Small intestine (tissue), 7 donors: ENCODE data around the gene SUPT16H. TPM values are rescaled to one million over a fixed set of nuclear protein-coding genes. Genes with fewer than 3 reads are reported as not detected.
"Not testable (repeated sequence)": the region's sequence is repeated elsewhere in the genome, so short reads cannot be mapped to it uniquely, and the experiment has no call there.

Source experiments
- DNase-seq, 2 donors: peaks; one replicate each; pipeline versions ENCODE4 v3.0.0 to v3.0.0-alpha.2; 2013
- FAIRE-seq: peaks from 2 replicates; lab custom pipeline; 2012; peaks lifted over from hg19 to GRCh38; lab: Jason Lieb, UNC
- H3K27ac ChIP-seq, 3 donors: one replicate each; pipeline ENCODE4 v1.5.1; 2013; ENCODE audit warnings: low read length in 2 of 3, mild to moderate bottlenecking in 2 of 3, control low read depth in 1 of 3, inconsistent platforms in 1 of 3, low read depth in 1 of 3, moderate library complexity in 1 of 3
- H3K27me3 ChIP-seq, 3 donors: one replicate each; pipeline ENCODE4 v1.6.1; 2013; ENCODE audit warnings: low read length in 3 of 3, inconsistent platforms in 1 of 3; ENCODE audit not compliant: control insufficient read depth in 3 of 3, insufficient read depth in 3 of 3
- H3K36me3 ChIP-seq, 3 donors: one replicate each; pipeline ENCODE4 v1.6.1; 2013; ENCODE audit warnings: low read length in 3 of 3, inconsistent platforms in 1 of 3, low read depth in 1 of 3, mild to moderate bottlenecking in 1 of 3, moderate library complexity in 1 of 3; ENCODE audit not compliant: control insufficient read depth in 3 of 3, insufficient read depth in 2 of 3
- H3K4me1 ChIP-seq, 3 donors: one replicate each; pipeline ENCODE4 v1.6.1; 2013; ENCODE audit warnings: low read length in 2 of 3, inconsistent platforms in 1 of 3, low read depth in 1 of 3, mild to moderate bottlenecking in 1 of 3, moderate library complexity in 1 of 3; ENCODE audit not compliant: control insufficient read depth in 3 of 3, insufficient read depth in 2 of 3
- H3K4me3 ChIP-seq, 3 donors: one replicate each; pipeline ENCODE4 v1.5.1; 2013; ENCODE audit warnings: low read length in 3 of 3, control low read depth in 1 of 3, inconsistent platforms in 1 of 3, low read depth in 1 of 3, mild to moderate bottlenecking in 1 of 3, moderate library complexity in 1 of 3
- H3K9me3 ChIP-seq, 2 donors: one replicate each; pipeline ENCODE4 v1.6.1; 2013; ENCODE audit warnings: low read depth in 1 of 2, low read length in 1 of 2; ENCODE audit not compliant: control insufficient read depth in 2 of 2, insufficient read depth in 1 of 2
- WGBS, 3 donors: extraction: QIAGEN DNeasy Blood & Tissue Kit; methylation state at CpG; one replicate each; pipeline ENCODE4 v1.1.7; 2013; 5-methylcytosine and 5-hydroxymethylcytosine counted together
- polyA plus RNA-seq, 4 donors: library from polyadenylated mRNA; stranded (reverse) in 3 of 4; unstranded in 1 of 4; fragments of 200-250 nt in 3 of 4; fragments of 120-200 nt in 1 of 4; gene quantifications; one replicate each; pipeline versions ENCODE4 v1.2.1 to v1.2.3, GENCODE V29; 2013
- donor health status: healthy with polysubstance abuse.
- donor health status: control.
- donor health status: control.
- donor health status: Bipolar disorder and iron deficiency.
- donor health status: healthy.

SUPT16H gene
- polyA plus RNA-seq, 4 donors = 27.7 to 78.9 (median 46.6) TPM

DNA sequence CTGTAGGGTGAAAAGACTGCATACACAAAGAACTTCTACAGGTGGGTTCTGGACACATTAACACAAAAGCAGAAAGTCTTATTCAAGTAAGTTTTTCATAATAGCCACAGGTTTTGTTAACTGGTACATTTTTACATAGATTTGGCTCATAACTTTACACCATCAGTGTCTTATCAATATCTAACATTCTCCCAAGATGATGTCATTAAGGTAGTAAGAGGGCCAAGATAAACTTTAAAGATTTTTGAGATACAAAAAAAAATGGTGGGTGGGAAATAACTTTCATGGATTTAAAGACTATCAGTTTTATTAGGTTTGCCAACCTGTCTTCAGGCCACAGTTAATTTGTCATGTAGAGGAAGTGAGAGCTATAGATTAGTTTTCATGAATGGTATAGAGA, 1.7 kb downstream of the SUPT16H start:
- FAIRE-seq = no peak
- Histone ChIP-seq H3K4me1 (peaks cover 0 to 8% (median 0%) of the 10 kb centered on the region in 3 donors), H3K27me3 (no peaks in the 10 kb centered on the region), H3K27ac (no peak overlapping the region), H3K4me3 (no peak overlapping the region), H3K9me3 (no peaks in the 10 kb centered on the region), H3K36me3 (peaks cover 0 to 20% (median 1%) of the 10 kb centered on the region in 3 donors)
- no peak for DNase-seq

DNA sequence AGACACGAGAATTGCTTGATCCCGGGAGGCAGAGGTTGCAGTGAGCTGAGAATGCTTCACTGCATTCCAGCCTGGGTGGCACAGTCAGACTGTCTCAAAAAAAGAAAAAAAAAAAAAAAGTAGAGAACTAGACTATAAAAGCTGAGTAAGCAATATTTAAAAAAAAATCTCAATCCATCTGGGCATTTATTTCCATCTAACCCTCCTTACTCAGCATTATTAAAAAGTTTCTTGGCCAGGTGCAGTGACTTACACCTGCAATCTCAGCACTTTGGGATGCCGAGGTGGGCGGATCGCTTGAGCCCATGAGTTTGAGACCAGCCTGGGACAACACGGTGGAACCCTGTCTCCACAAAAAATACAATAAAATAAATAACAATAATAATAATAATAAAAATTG, 4.5 kb downstream of the SUPT16H start:
- peaks cover 0 to 9% (median 0%) of the 10 kb centered on the region in 3 donors for H3K36me3 ChIP-seq
- WGBS, 3 donors = 79 to 88% (median 86%) methylated on average over 6 of the region's 6 CpGs
- no peaks in the 10 kb centered on the region for H3K4me1 ChIP-seq
- FAIRE-seq (no peak), DNase-seq (no peak)
- H3K27me3 ChIP-seq = no peaks in the 10 kb centered on the region
- no peak overlapping the region for H3K27ac ChIP-seq
- no peak overlapping the region for H3K4me3 ChIP-seq
- H3K9me3 ChIP-seq = no peaks in the 10 kb centered on the region

DNA sequence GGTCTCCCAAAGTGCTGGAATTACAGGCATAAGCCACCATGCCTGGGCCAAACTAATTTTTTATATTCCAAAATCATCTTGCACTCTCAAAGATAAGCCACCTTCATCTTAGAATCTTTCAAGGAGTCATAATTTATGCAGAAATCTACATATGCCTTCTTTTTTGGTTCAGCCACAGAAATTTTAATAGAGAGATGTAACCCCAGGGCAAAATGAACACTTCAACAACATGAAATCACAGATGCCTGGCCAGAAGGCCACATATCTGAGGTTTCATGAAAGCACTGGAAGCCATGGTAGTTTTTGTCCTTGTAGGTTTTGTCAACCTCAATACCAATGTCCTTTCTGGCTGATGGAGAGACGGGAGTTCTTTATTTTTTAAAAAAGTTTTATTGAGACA, 9.8 kb downstream of the SUPT16H start:
- Histone ChIP-seq H3K4me1 (no peaks in the 10 kb centered on the region), H3K4me3 (no peak overlapping the region), H3K27ac (no peak overlapping the region), H3K27me3 (no peaks in the 10 kb centered on the region), H3K36me3 (peaks cover 8 to 15% (median 13%) of the 10 kb centered on the region in 3 donors), H3K9me3 (no peaks in the 10 kb centered on the region)
- FAIRE-seq = no peak
- no peak for DNase-seq
- 92 to 100% (median 97%) methylated on average over 1 of the region's 1 CpG for WGBS, 3 donors

DNA sequence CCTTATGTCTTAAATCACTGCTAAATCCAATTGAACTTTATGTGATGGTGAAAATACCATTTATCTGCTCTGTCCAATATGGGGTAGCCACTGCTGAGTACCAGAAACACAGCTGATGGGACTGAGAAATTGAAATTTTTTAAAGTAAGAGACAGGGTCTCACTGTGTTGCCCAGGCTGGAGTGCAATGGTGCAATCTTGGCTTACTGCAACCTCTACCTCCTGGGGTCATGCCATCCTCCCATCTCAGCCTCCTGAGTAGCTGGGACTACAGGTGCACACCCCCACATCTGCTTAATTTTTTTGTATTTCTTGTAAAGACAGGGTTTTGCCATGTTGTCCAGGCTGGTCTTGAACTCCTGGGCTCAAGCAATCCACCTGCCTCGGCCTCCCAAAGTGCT, 11.0 kb downstream of the SUPT16H start:
- not testable (repeated sequence) for H3K9me3 ChIP-seq, H3K27me3 ChIP-seq, DNase-seq, H3K4me1 ChIP-seq, H3K4me3 ChIP-seq, FAIRE-seq, H3K27ac ChIP-seq
- whole genome bisulfite sequencing, 3 donors = 83 to 98% (median 88%) methylated on average over 1 of the region's 1 CpG
- peaks cover 15 to 22% (median 18%) of the 10 kb centered on the region in 3 donors for H3K36me3 ChIP-seq

DNA sequence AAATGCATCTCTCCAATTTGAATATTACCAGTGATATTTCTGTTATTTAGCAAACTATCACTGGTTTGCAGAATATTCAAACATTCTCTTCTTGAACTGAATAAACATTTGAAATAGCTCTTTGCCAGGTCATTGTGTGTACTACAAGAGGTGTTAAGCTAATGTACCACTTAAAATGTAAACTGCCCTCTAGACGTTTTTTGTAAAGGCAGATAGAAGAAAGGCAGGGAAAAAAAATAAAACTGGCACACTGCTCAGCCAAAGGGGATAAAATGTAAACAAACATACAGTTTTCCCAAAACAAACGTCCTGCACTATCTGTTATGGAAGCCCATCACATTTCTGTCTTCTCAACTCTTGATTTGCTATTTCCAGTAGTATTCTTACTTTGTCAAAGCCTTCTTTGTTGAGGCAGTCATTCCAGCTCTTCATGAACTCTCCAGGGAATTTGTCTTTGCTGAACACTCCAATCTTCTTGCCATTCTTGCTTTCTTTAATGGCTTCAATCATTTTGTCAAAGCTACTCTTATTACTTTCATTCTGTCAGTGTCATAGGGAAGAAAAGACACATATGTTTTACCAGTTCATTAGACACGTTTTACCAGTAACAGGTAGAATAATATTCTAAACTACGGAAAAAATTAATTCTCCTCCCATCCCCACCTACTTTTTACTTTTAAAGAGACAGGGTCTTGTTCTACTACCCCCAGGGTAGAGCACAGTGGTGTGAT, 13.7 kb downstream of the SUPT16H start:
- 66 to 84% (median 81%) methylated on average over 4 of the region's 4 CpGs for WGBS, 3 donors
- H3K36me3 ChIP-seq = peaks cover 16 to 27% (median 24%) of the 10 kb centered on the region in 3 donors
- H3K27me3 ChIP-seq = no peaks in the 10 kb centered on the region
- DNase-seq (no peak), FAIRE-seq (no peak)
- no peaks in the 10 kb centered on the region for H3K9me3 ChIP-seq
- H3K4me3 ChIP-seq = no peak overlapping the region
- no peaks in the 10 kb centered on the region for H3K4me1 ChIP-seq
- no peak overlapping the region for H3K27ac ChIP-seq

DNA sequence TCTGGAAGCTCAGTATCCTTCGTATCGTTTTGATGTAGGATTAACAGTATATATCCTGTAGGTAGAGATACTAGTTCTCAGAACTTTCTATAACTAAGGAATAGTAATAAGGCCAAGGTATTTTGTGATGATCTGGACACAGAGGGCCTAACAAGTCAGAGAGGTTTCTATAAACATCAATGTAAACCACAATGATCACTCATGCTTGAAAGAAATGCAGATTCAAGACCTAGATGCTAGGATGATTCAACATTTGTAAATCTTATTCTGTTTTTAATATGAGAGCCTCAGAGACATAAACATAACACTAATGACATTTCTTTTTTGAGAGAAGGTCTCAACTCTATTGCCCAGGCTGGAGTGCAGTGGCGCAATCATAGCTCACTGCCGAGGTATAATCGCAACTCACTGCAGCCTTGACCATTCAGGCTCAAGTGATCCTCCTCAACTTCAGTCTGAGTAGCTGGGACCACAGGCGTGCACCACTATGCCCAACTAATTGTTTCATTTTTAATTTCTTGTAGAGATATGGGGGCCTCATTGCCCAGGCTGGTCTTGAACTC, 16.2 kb downstream of the SUPT16H start:
- H3K9me3 ChIP-seq = no peaks in the 10 kb centered on the region
- H3K4me3 ChIP-seq = no peak overlapping the region
- H3K4me1 ChIP-seq = no peaks in the 10 kb centered on the region
- 97 to 98% (median 97%) methylated on average over 6 of the region's 6 CpGs for WGBS, 3 donors
- no peak for DNase-seq
- no peak for FAIRE-seq
- no peaks in the 10 kb centered on the region for H3K27me3 ChIP-seq
- H3K27ac ChIP-seq = no peak overlapping the region
- H3K36me3 ChIP-seq = peaks cover 27 to 34% (median 32%) of the 10 kb centered on the region in 3 donors

DNA sequence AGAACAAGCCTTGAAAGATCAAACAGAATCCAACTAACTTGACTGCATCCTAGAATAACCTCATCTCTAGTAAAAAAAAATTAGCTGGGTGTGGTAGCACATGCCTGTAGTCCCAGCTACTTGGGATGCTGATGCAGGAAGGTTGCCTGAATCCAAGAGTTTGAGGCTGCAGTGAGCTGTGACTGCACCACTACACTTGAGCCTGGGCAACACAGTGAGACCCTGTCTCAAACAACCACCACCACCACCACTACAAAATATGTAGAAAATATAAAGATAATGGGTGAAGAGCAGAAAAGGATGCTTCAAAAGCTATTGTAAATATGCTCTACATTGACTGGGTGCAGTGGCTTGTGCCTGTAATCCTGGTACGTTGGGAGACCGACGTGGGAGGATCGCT, 27.3 kb downstream of the SUPT16H start:
- Histone ChIP-seq H3K9me3 (no peaks in the 10 kb centered on the region), H3K4me3 (no peak overlapping the region), H3K4me1 (no peaks in the 10 kb centered on the region), H3K27ac (no peak overlapping the region), H3K27me3 (no peaks in the 10 kb centered on the region), H3K36me3 (peaks cover 27 to 47% (median 32%) of the 10 kb centered on the region in 3 donors)
- FAIRE-seq (no peak), DNase-seq (no peak)
- 97 to 99% (median 99%) methylated on average over 4 of the region's 4 CpGs for WGBS, 3 donors

DNA sequence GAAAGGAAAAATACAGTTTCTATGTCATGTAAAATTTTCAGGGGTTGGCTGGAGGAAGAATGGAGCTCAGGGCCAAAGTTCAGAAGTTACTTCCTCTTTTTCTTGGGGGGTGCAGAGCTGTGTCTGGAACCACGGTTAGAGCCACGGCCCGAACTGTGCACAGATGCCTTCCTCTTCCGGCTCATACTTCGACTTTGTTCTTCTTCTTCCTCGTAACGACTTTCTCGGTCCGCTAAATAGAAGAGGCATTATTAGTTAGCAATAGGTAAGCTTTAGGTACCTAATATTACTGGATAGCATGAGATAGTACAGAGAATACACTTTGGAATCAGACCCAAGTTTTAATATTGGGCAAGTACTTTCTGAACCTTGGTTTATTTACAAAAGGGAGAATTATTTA, 31.2 kb downstream of the SUPT16H start:
- FAIRE-seq = no peak
- DNase-seq = peak in 1 of 2 donors; percentile 9

More for the DNA sequence above, 31.2 kb downstream of the SUPT16H start:
- Histone ChIP-seq H3K27ac (no peak overlapping the region), H3K9me3 (no peaks in the 10 kb centered on the region), H3K4me3 (no peak overlapping the region), H3K27me3 (no peaks in the 10 kb centered on the region), H3K4me1 (no peaks in the 10 kb centered on the region), H3K36me3 (peaks cover 17 to 29% (median 24%) of the 10 kb centered on the region in 3 donors)
- 76 to 82% (median 79%) methylated on average over 9 of the region's 9 CpGs for WGBS, 3 donors
